T-helper 1 cell treated with Interleukin-12 subunit alpha and Interleukin-12 subunit beta and Interleukin-4 antibody, amounts not matched to agents 30 μg/mL and 1 μg/mL, for 36 hours (primary cell): ENCODE results near the gene IQCE.

Experiments
- H3K27ac Mint-ChIP-seq: one replicate; pipeline ENCODE4 v1.8.0; 2021; ENCODE audit warnings: mild to moderate bottlenecking, mixed read lengths
- H3K27me3 Mint-ChIP-seq: one replicate; pipeline ENCODE4 v1.8.0; 2021; ENCODE audit warnings: low read depth, mixed read lengths
- H3K36me3 Mint-ChIP-seq: one replicate; pipeline ENCODE4 v1.8.0; 2021; ENCODE audit warnings: low read depth, mixed read lengths
- H3K4me1 Mint-ChIP-seq: one replicate; pipeline ENCODE4 v1.8.0; 2021; ENCODE audit warnings: low read depth, mixed read lengths
- H3K4me3 Mint-ChIP-seq: one replicate; pipeline ENCODE4 v1.8.0; 2021; ENCODE audit warnings: mild to moderate bottlenecking, moderate library complexity, mixed read lengths
- H3K9me3 Mint-ChIP-seq: one replicate; pipeline ENCODE4 v1.8.0; 2021; ENCODE audit warnings: mixed read lengths

The IQCE gene

GRCh38 chr7:2517678-2518507, 40.9 kb upstream of the IQCE start:
- Mint-ChIP-seq H3K9me3 (no peaks in the 10 kb centered on the region), H3K27ac (peak overlapping the region; percentile 36), H3K4me1 (peaks cover 23% of the 10 kb centered on the region), H3K27me3 (peaks cover 6% of the 10 kb centered on the region), H3K4me3 (peak overlapping the region; percentile 74), H3K36me3 (peaks cover 16% of the 10 kb centered on the region)

DNA sequence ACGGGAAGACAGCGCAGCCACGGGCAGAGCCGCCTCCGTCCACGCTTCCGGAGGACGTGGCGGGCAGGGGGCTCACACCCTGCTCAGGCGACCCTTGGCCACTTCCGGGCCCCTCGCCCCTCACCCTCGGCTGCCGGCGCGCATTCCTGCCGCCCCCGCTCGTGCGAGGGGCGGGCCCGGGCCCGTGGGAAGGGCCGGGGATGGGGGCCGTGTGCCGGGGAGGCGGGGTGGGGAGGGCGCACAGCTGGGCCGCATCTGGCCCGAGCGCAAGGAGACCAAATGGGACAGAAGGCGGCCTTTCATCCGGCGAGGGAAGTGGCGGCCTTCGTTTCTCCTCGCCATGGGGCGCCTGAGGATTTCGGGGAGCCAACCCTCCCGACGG, 40.1 kb upstream of the IQCE start:
- Mint-ChIP-seq H3K9me3 (no peaks in the 10 kb centered on the region), H3K27ac (no peak overlapping the region), H3K27me3 (peaks cover 6% of the 10 kb centered on the region), H3K36me3 (peaks cover 20% of the 10 kb centered on the region), H3K4me1 (peaks cover 25% of the 10 kb centered on the region), H3K4me3 (peak overlapping the region; percentile 68)

- peak within 1 kb of the TSS; percentile 93 for H3K4me3 Mint-ChIP-seq
- H3K9me3 Mint-ChIP-seq: no peaks in the 10 kb centered on the region
- H3K4me1 Mint-ChIP-seq: peaks cover 25% of the 10 kb centered on the region
- peaks cover 20% of the 10 kb centered on the region for H3K36me3 Mint-ChIP-seq
- peak within 1 kb of the TSS; percentile 78 for H3K27ac Mint-ChIP-seq
- H3K27me3 Mint-ChIP-seq: peaks cover 6% of the 10 kb centered on the region
Measured at GRCh38 chr7:2519119-2519930, 39.5 kb upstream of the IQCE start, which contains the start of gene LFNG. LFNG (plus strand) TSS chr7:2519774; CDS start chr7:2519862, 88 bp downstream.

DNA sequence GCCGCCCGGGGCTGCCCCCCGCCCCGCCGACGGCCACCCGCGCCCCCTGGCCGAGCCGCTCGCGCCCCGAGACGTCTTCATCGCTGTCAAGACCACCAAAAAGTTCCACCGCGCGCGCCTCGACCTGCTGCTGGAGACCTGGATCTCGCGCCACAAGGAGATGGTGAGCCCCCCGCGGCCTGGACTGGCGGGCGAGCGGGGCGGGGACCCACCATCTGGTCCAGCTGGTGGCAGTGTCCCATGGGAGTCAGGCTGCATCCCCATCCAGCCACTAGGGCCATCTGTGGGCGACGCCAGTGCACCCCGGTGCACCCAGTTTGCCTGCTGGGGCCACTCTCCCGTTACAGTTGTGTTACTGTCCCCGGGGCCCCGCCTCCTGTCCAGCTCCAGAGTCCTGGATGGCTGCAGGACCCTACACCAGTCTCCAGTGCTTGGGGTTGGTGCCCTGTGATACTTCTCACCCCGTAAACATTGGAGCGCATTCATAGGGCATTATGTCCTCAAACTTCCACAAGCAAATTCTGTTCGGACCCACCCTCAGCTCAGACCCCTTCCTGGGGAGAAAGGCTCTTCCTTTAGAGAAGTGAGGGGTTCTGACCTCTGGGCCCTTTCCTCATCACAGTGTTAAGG, 38.5 kb upstream of the IQCE start:
- peak overlapping the region; percentile 78 for H3K27ac Mint-ChIP-seq
- H3K27me3 Mint-ChIP-seq: peaks cover 6% of the 10 kb centered on the region
- H3K4me3 Mint-ChIP-seq: peak overlapping the region; percentile 93
- H3K9me3 Mint-ChIP-seq: no peaks in the 10 kb centered on the region
- H3K36me3 Mint-ChIP-seq: peaks cover 20% of the 10 kb centered on the region
- H3K4me1 Mint-ChIP-seq: peaks cover 25% of the 10 kb centered on the region

GRCh38 chr7:2520761-2521290, 38.0 kb upstream of the IQCE start:
- H3K27ac Mint-ChIP-seq: peak overlapping the region; percentile 78
- peak overlapping the region; percentile 93 for H3K4me3 Mint-ChIP-seq
- peaks cover 25% of the 10 kb centered on the region for H3K4me1 Mint-ChIP-seq
- peaks cover 6% of the 10 kb centered on the region for H3K27me3 Mint-ChIP-seq
- H3K36me3 Mint-ChIP-seq: peaks cover 23% of the 10 kb centered on the region
- no peaks in the 10 kb centered on the region for H3K9me3 Mint-ChIP-seq

DNA sequence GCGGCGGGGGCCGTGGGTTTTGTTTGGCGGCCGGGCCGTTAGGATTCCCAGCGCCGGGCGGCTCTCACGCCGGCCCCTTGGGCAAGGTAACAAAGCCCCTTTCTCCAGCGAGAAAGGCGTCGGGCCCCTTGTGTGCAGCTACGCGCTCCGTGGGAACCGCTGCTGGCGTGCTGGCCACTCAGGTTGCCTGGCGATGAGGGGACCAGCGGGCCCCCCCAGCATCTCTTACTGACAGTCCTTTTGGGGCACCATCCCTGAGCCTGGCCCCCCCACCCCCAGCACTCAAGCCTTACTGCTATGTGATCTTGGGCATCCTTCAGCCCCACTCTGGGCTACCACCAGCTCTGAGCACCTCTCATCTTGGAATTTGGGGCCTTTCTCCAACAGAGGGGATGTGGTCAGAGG, 37.4 kb upstream of the IQCE start:
- peak overlapping the region; percentile 89 for H3K27ac Mint-ChIP-seq
- peaks cover 6% of the 10 kb centered on the region for H3K27me3 Mint-ChIP-seq
- peaks cover 24% of the 10 kb centered on the region for H3K36me3 Mint-ChIP-seq
- H3K4me3 Mint-ChIP-seq: peak overlapping the region; percentile 92
- H3K4me1 Mint-ChIP-seq: peaks cover 25% of the 10 kb centered on the region
- no peaks in the 10 kb centered on the region for H3K9me3 Mint-ChIP-seq

GRCh38 chr7:2521952-2522591, 36.7 kb upstream of the IQCE start:
- H3K36me3 Mint-ChIP-seq: peaks cover 24% of the 10 kb centered on the region
- peak overlapping the region; percentile 92 for H3K4me3 Mint-ChIP-seq
- H3K4me1 Mint-ChIP-seq: peaks cover 27% of the 10 kb centered on the region

DNA sequence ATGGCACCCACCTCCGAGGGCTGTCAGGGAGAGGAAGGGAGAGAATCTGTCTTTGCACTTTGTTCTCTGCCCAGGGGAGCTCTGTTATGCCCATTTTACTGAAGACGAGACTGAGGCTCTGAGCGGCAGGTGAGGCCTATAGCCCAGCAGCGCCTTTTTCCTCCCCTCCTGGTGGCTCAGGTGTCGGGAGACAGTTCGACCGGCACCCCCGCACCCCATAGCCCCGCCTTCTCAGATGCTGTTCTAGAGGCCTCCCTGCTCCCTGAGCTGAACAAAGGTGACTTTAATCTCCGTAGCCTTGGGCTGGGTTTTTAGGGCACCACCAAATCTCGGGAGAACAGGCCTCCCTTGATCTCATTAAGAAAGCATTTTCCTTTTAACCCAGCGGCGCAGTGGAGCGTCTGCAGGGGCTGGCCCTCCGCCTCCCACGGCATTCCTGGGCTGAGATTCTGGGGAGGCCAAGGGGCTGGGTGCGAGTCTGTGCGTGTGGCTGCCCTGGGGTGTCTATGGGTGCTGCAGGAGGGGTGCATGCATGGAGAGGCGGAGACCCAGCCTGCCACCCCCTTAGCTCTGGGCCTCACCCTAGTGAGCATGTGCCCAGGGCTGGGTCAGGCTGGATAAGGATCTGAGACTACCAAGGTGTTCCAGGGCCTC, 35.9 kb upstream of the IQCE start:
- Mint-ChIP-seq H3K27ac (peak overlapping the region; percentile 71), H3K4me3 (peak overlapping the region; percentile 92), H3K9me3 (no peaks in the 10 kb centered on the region), H3K36me3 (peaks cover 28% of the 10 kb centered on the region), H3K27me3 (peaks cover 1% of the 10 kb centered on the region), H3K4me1 (peaks cover 32% of the 10 kb centered on the region)

More at GRCh38 chr7:2521952-2522591, 36.7 kb upstream of the IQCE start:
- Mint-ChIP-seq H3K27ac (peak overlapping the region; percentile 89), H3K9me3 (no peaks in the 10 kb centered on the region), H3K27me3 (peaks cover 6% of the 10 kb centered on the region)

- Mint-ChIP-seq H3K4me1 (peaks cover 37% of the 10 kb centered on the region), H3K9me3 (no peaks in the 10 kb centered on the region)
Measured at GRCh38 chr7:2523461-2523936, 35.3 kb upstream of the IQCE start.

GRCh38 chr7:2523941-2524807, 34.6 kb upstream of the IQCE start:
- no peaks in the 10 kb centered on the region for H3K9me3 Mint-ChIP-seq
- no peak overlapping the region for H3K27ac Mint-ChIP-seq
- H3K27me3 Mint-ChIP-seq: no peaks in the 10 kb centered on the region
- H3K4me3 Mint-ChIP-seq: no peak overlapping the region
- H3K4me1 Mint-ChIP-seq: peaks cover 35% of the 10 kb centered on the region
- peaks cover 31% of the 10 kb centered on the region for H3K36me3 Mint-ChIP-seq

More at GRCh38 chr7:2523461-2523936, 35.3 kb upstream of the IQCE start:
- Mint-ChIP-seq H3K27me3 (no peaks in the 10 kb centered on the region), H3K36me3 (peaks cover 31% of the 10 kb centered on the region), H3K4me3 (peak overlapping the region; percentile 92), H3K27ac (peak overlapping the region; percentile 71)

DNA sequence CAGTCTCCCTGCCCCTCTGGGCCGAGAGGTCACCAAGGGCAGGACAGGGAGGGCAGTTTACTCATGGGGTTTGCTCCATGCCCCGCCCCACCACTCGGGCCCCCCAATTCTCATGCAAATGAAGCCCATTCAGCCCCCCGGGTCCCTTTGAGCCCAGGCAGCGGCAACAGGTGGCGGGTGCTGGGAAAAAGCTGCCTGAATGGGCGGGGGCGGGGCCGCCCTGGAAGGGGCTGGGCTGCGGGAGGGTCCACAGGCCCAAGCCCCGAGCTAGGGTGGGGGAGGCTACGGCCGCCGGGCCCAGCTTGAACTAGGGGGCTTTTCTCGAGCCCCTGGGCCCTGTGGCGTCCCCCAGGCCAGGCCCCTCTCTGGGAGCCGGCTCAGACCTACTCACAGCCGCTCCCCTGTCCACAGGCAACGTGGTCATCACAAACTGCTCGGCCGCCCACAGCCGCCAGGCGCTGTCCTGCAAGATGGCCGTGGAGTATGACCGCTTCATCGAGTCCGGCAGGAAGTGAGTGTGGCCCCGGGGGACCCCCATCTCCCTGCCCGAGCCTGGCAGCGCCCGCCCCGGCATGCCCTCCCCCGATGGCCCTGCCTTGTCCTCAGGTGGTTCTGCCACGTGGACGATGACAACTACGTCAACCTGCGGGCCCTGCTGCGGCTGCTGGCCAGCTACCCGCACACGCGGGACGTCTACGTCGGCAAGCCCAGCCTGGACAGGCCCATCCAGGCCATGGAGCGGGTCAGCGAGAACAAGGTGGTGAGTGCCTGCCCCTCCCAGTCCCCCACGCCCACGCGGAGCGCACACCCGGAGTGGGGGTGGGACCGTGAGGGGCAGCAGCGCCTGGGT, 33.7 kb upstream of the IQCE start:
- Mint-ChIP-seq H3K27me3 (no peaks in the 10 kb centered on the region), H3K4me1 (peaks cover 38% of the 10 kb centered on the region), H3K27ac (no peak overlapping the region), H3K9me3 (no peaks in the 10 kb centered on the region), H3K36me3 (peaks cover 31% of the 10 kb centered on the region), H3K4me3 (no peak overlapping the region)
